NCI-H146 (cell line): ENCODE data around the gene ZSCAN10.
"Not testable (repeated sequence)": the region's sequence is repeated elsewhere in the genome, so short reads cannot be mapped to it uniquely, and the experiment has no call there.

Source experiments
- DNase-seq: peaks from one replicate; lab custom pipeline; 2025; lab: John Stamatoyannopoulos, UW

ZSCAN10 gene

GRCh38 chr16:3085868-3086595 lies 13.1 kb downstream of the ZSCAN10 start:
- DNase-seq, result no peak

GRCh38 chr16:3084969-3085670 lies 14.0 kb downstream of the ZSCAN10 start:
- DNase-seq, result no peak

- DNase-seq, result no peak
Measured at GRCh38 chr16:3084491-3084890, 14.6 kb downstream of the ZSCAN10 start.

GRCh38 chr16:3083408-3083807 lies 15.7 kb downstream of the ZSCAN10 start:
- not testable (repeated sequence) for DNase-seq

- not testable (repeated sequence) for DNase-seq
Measured at GRCh38 chr16:3081957-3082356, 17.1 kb downstream of the ZSCAN10 start.

GRCh38 chr16:3080024-3080423 lies 19.1 kb downstream of the ZSCAN10 start:
- DNase-seq, result no peak

- no peak for DNase-seq
Measured at GRCh38 chr16:3076577-3076976, 22.5 kb downstream of the ZSCAN10 start.

- DNase-seq, result not testable (repeated sequence)
Measured at GRCh38 chr16:3075946-3076345, 23.1 kb downstream of the ZSCAN10 start.

GRCh38 chr16:3075523-3075915 lies 23.6 kb downstream of the ZSCAN10 start:
- DNase-seq, result no peak

GRCh38 chr16:3074860-3075522 lies 24.1 kb downstream of the ZSCAN10 start:
- no peak for DNase-seq

- no peak for DNase-seq
Measured at GRCh38 chr16:3073448-3073847, 25.6 kb downstream of the ZSCAN10 start.

- DNase-seq, result not testable (repeated sequence)
Measured at GRCh38 chr16:3072576-3073263, 26.4 kb downstream of the ZSCAN10 start.

GRCh38 chr16:3072148-3072547 lies 26.9 kb downstream of the ZSCAN10 start:
- not testable (repeated sequence) for DNase-seq

- no peak for DNase-seq
Measured at GRCh38 chr16:3071655-3072054, 27.4 kb downstream of the ZSCAN10 start.

GRCh38 chr16:3070608-3071111 lies 28.4 kb downstream of the ZSCAN10 start:
- no peak for DNase-seq

- DNase-seq, result not testable (repeated sequence)
Measured at GRCh38 chr16:3069146-3069545, 29.9 kb downstream of the ZSCAN10 start.

- DNase-seq, result no peak
Measured at GRCh38 chr16:3068487-3068886, 30.6 kb downstream of the ZSCAN10 start.

GRCh38 chr16:3066440-3066748 lies 32.7 kb downstream of the ZSCAN10 start:
- DNase-seq, result no peak

GRCh38 chr16:3065742-3066439 lies 33.2 kb downstream of the ZSCAN10 start:
- no peak for DNase-seq

GRCh38 chr16:3065069-3065741 lies 33.9 kb downstream of the ZSCAN10 start, which contains the start of gene IL32:
Gene IL32, plus strand, starts transcription at chr16:3065640. Its CDS starts 172 bp downstream, at chr16:3065812.
- no peak for DNase-seq
